Mesendoderm (in vitro differentiated cells): ENCODE data around the gene FSIP1. TPM values are rescaled to one million over a fixed set of nuclear protein-coding genes. Genes with fewer than 3 reads are reported as not detected.

ENCODE experiments used
- DNase-seq: peaks from one replicate; pipeline ENCODE4 v3.0.0; 2013
- H2AK5ac ChIP-seq: 2 replicates; pipeline ENCODE4 v1.6.1; 2013; ENCODE audit warnings: low read length, inconsistent platforms
- H2BK120ac ChIP-seq: 2 replicates; pipeline ENCODE4 v1.6.1; 2013; ENCODE audit warnings: low read depth, mild to moderate bottlenecking, low read length, moderate library complexity, mixed read lengths
- H2BK15ac ChIP-seq: replicated peaks from 2 replicates; pipeline ENCODE4 v1.6.1; 2013; ENCODE audit warnings: low read depth, mild to moderate bottlenecking, moderate library complexity
- H2BK5ac ChIP-seq: 2 replicates; pipeline ENCODE4 v1.6.1; 2013; ENCODE audit warnings: low read length, inconsistent platforms
- H3K18ac ChIP-seq: 2 replicates; pipeline ENCODE4 v1.6.1; 2013; ENCODE audit warnings: mild to moderate bottlenecking, low read length, mixed read lengths
- H3K23ac ChIP-seq: one replicate; pipeline ENCODE4 v1.6.1; 2013; ENCODE audit warnings: low read length
- H3K27ac ChIP-seq: 2 replicates; pipeline ENCODE4 v1.5.1; 2013; ENCODE audit warnings: low read depth, mild to moderate bottlenecking, inconsistent platforms, low read length, moderate library complexity
- H3K27me3 ChIP-seq: 2 replicates; pipeline ENCODE4 v1.6.1; 2013; ENCODE audit warnings: low read length, control low read depth, mild to moderate bottlenecking, inconsistent platforms; ENCODE audit not compliant: insufficient read depth, poor library complexity
- H3K36me3 ChIP-seq: 2 replicates; pipeline ENCODE4 v1.6.1; 2013; ENCODE audit warnings: low read length, inconsistent platforms; ENCODE audit not compliant: control insufficient read depth, insufficient read depth
- H3K4ac ChIP-seq: one replicate; pipeline ENCODE4 v1.6.1; 2013; ENCODE audit warnings: low read depth, mild to moderate bottlenecking, low read length, moderate library complexity
- H3K4me1 ChIP-seq: 2 replicates; pipeline ENCODE4 v1.6.1; 2013; ENCODE audit warnings: low read depth, low read length, inconsistent platforms; ENCODE audit not compliant: control insufficient read depth
- H3K4me2 ChIP-seq: 2 replicates; pipeline ENCODE4 v1.6.1; 2013; ENCODE audit warnings: low read length
- H3K4me3 ChIP-seq: 2 replicates; pipeline ENCODE4 v1.5.1; 2013; ENCODE audit warnings: mild to moderate bottlenecking, low read length
- H3K56ac ChIP-seq: one replicate; pipeline ENCODE4 v1.6.1; 2013; ENCODE audit warnings: low read length
- H3K79me1 ChIP-seq: 2 replicates; pipeline ENCODE4 v1.6.1; 2013; ENCODE audit warnings: low read length, inconsistent platforms
- H3K79me2 ChIP-seq: 2 replicates; pipeline ENCODE4 v1.6.1; 2013; ENCODE audit warnings: mild to moderate bottlenecking, low read length; ENCODE audit not compliant: control insufficient read depth, insufficient read depth
- H3K9ac ChIP-seq: 2 replicates; pipeline ENCODE4 v1.6.1; 2013; ENCODE audit warnings: low read length, inconsistent platforms
- H4K5ac ChIP-seq: one replicate; pipeline ENCODE4 v1.6.1; 2013; ENCODE audit warnings: low read length
- H4K8ac ChIP-seq: one replicate; pipeline ENCODE4 v1.6.1; 2013; ENCODE audit warnings: low read depth, mild to moderate bottlenecking, control low read depth, low read length, moderate library complexity
- WGBS: extraction: QIAGEN DNeasy Blood & Tissue Kit; methylation state at CpG from one replicate; pipeline ENCODE4 v1.1.7; 2013; ENCODE audit warnings: low lambda C conversion rate, missing lambda C conversion rate; ENCODE audit not compliant: insufficient coverage; ENCODE audit errors: extremely low coverage; 5-methylcytosine and 5-hydroxymethylcytosine counted together
- polyA plus RNA-seq, 2 experiments: library from polyadenylated mRNA; stranded (reverse); fragments of 200-250 nt; gene quantifications; one replicate each; pipeline ENCODE4 v1.2.3, GENCODE V29; 2013

FSIP1 gene
- polyA plus RNA-seq (2013, experiment 1 of 2) = 0.29 TPM
- 0.32 TPM for polyA plus RNA-seq (2013, experiment 2 of 2)

- Histone ChIP-seq H2BK5ac (no peak within 1 kb of the TSS), H3K18ac (no peak within 1 kb of the TSS), H3K56ac (peak within 1 kb of the TSS; percentile 97), H4K8ac (no peak within 1 kb of the TSS), H3K4me2 (peak within 1 kb of the TSS; percentile 99), H3K23ac (no peak within 1 kb of the TSS), H3K79me2 (peaks cover 1% of the 10 kb centered on the region), H3K9ac (peak within 1 kb of the TSS; percentile 90), H2AK5ac (no peak within 1 kb of the TSS), H3K4me3 (peak within 1 kb of the TSS; percentile 76), H3K27ac (peak within 1 kb of the TSS; percentile 60), H4K5ac (peak within 1 kb of the TSS; percentile 9), H3K4me1 (peaks cover 3% of the 10 kb centered on the region), H3K4ac (no peak within 1 kb of the TSS), H3K27me3 (no peaks in the 10 kb centered on the region), H3K36me3 (no peaks in the 10 kb centered on the region), H2BK15ac (no peak within 1 kb of the TSS), H3K79me1 (peaks cover 6% of the 10 kb centered on the region), H2BK120ac (no peak within 1 kb of the TSS)
- WGBS = no CpG with 5 or more reads among the region's 64 CpGs
- peak; percentile 98 for DNase-seq
Measured at GRCh38 chr15:39782441-39783138, at the start of gene FSIP1. Gene FSIP1 (minus strand): TSS chr15:39782841. CDS start chr15:39776524, 6,317 bp downstream.

GRCh38 chr15:39830166-39830565, 47.5 kb upstream of the FSIP1 start:
- peaks cover 1% of the 10 kb centered on the region for H3K79me2 ChIP-seq
- no peak overlapping the region for H3K23ac ChIP-seq
- WGBS = no CpG with 5 or more reads among the region's 1 CpG
- no peaks in the 10 kb centered on the region for H3K27me3 ChIP-seq
- no peak overlapping the region for H2AK5ac ChIP-seq
- no peaks in the 10 kb centered on the region for H3K79me1 ChIP-seq
- H3K4ac ChIP-seq = no peak overlapping the region
- DNase-seq = no peak
- no peak overlapping the region for H2BK5ac ChIP-seq
- H3K4me3 ChIP-seq = no peak overlapping the region
- no peak overlapping the region for H4K8ac ChIP-seq
- no peak overlapping the region for H3K56ac ChIP-seq
- no peak overlapping the region for H4K5ac ChIP-seq
- no peak overlapping the region for H3K18ac ChIP-seq
- H3K27ac ChIP-seq = no peak overlapping the region
- no peak overlapping the region for H2BK15ac ChIP-seq
- no peak overlapping the region for H3K4me2 ChIP-seq
- no peak overlapping the region for H3K9ac ChIP-seq
- H2BK120ac ChIP-seq = no peak overlapping the region
- H3K36me3 ChIP-seq = no peaks in the 10 kb centered on the region
- peaks cover 3% of the 10 kb centered on the region for H3K4me1 ChIP-seq

- no peaks in the 10 kb centered on the region for H3K36me3 ChIP-seq
- no peaks in the 10 kb centered on the region for H3K27me3 ChIP-seq
- H2AK5ac ChIP-seq = no peak overlapping the region
- no peak overlapping the region for H2BK15ac ChIP-seq
- peaks cover 1% of the 10 kb centered on the region for H3K79me2 ChIP-seq
- H2BK120ac ChIP-seq = no peak overlapping the region
- no peak overlapping the region for H4K8ac ChIP-seq
- H3K4ac ChIP-seq = no peak overlapping the region
- no peak overlapping the region for H3K18ac ChIP-seq
- DNase-seq = peak; percentile 45
- no peaks in the 10 kb centered on the region for H3K79me1 ChIP-seq
- no peak overlapping the region for H3K4me2 ChIP-seq
- H3K23ac ChIP-seq = no peak overlapping the region
- H3K27ac ChIP-seq = no peak overlapping the region
- H3K4me1 ChIP-seq = peaks cover 3% of the 10 kb centered on the region
- H3K4me3 ChIP-seq = no peak overlapping the region
- whole genome bisulfite sequencing = no CpG with 5 or more reads among the region's 6 CpGs
- H3K56ac ChIP-seq = no peak overlapping the region
- no peak overlapping the region for H3K9ac ChIP-seq
- no peak overlapping the region for H4K5ac ChIP-seq
- H2BK5ac ChIP-seq = no peak overlapping the region
Measured at GRCh38 chr15:39828374-39828931, 45.8 kb upstream of the FSIP1 start.

GRCh38 chr15:39826975-39827374, 44.3 kb upstream of the FSIP1 start:
- DNase-seq = no peak
- H3K27me3 ChIP-seq = no peaks in the 10 kb centered on the region

GRCh38 chr15:39823634-39824033, 41.0 kb upstream of the FSIP1 start:
- Histone ChIP-seq H2AK5ac (no peak overlapping the region), H3K79me2 (no peaks in the 10 kb centered on the region), H3K4ac (no peak overlapping the region), H3K23ac (no peak overlapping the region), H3K79me1 (no peaks in the 10 kb centered on the region), H3K27ac (no peak overlapping the region), H3K9ac (no peak overlapping the region), H3K4me1 (peaks cover 3% of the 10 kb centered on the region), H3K36me3 (no peaks in the 10 kb centered on the region), H3K4me2 (no peak overlapping the region), H3K27me3 (no peaks in the 10 kb centered on the region), H4K8ac (no peak overlapping the region), H3K18ac (no peak overlapping the region), H4K5ac (no peak overlapping the region), H3K56ac (no peak overlapping the region), H3K4me3 (no peak overlapping the region), H2BK120ac (no peak overlapping the region), H2BK5ac (no peak overlapping the region), H2BK15ac (no peak overlapping the region)
- no CpG with 5 or more reads among the region's 2 CpGs for WGBS
- DNase-seq = no peak

More at GRCh38 chr15:39826975-39827374, 44.3 kb upstream of the FSIP1 start:
- Histone ChIP-seq H2BK15ac (no peak overlapping the region), H3K18ac (no peak overlapping the region), H3K4me1 (peaks cover 3% of the 10 kb centered on the region), H3K4me2 (no peak overlapping the region), H3K23ac (no peak overlapping the region), H3K79me2 (no peaks in the 10 kb centered on the region), H3K9ac (no peak overlapping the region), H3K79me1 (no peaks in the 10 kb centered on the region), H2BK120ac (no peak overlapping the region), H3K27ac (no peak overlapping the region), H3K4me3 (no peak overlapping the region), H3K36me3 (no peaks in the 10 kb centered on the region), H2BK5ac (no peak overlapping the region), H3K4ac (no peak overlapping the region), H3K56ac (no peak overlapping the region), H4K8ac (no peak overlapping the region), H4K5ac (no peak overlapping the region), H2AK5ac (no peak overlapping the region)
- WGBS = no CpG with 5 or more reads among the region's 2 CpGs
